Embryonic facial prominence (tissue), 1 donor: ENCODE data around the gene HPN.
"Not testable (repeated sequence)": the region's sequence is repeated elsewhere in the genome, so short reads cannot be mapped to it uniquely, and the experiment has no call there.

Experiments
- DNase-seq: peaks from one replicate; pipeline ENCODE4 v3.0.0-alpha.2; 2016; ENCODE audit errors: extremely low spot score

HPN gene

GRCh38 chr19:35042954-35043604, 1.6 kb downstream of the HPN start:
- no peak for DNase-seq

DNA sequence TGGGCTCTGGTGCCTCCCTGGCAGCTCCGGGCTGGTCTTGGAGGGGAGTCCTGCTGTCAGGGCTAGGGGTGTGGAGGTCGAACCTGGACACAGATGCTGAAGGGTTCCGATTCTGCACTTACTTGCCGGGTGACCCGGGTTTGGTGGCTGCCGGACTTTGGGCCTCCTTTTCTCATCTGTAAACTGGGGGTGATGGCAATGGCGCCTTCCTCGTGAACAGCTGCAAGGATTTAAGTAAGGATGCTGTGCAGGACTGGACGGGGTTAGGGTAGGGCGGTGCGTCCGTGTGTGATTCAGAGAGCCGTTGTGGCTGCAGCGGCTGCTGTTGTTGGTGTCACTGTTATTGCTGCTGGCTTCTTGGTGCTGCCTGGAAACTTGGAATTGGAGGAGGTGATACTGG, 2.4 kb downstream of the HPN start:
- DNase-seq, result no peak

DNA sequence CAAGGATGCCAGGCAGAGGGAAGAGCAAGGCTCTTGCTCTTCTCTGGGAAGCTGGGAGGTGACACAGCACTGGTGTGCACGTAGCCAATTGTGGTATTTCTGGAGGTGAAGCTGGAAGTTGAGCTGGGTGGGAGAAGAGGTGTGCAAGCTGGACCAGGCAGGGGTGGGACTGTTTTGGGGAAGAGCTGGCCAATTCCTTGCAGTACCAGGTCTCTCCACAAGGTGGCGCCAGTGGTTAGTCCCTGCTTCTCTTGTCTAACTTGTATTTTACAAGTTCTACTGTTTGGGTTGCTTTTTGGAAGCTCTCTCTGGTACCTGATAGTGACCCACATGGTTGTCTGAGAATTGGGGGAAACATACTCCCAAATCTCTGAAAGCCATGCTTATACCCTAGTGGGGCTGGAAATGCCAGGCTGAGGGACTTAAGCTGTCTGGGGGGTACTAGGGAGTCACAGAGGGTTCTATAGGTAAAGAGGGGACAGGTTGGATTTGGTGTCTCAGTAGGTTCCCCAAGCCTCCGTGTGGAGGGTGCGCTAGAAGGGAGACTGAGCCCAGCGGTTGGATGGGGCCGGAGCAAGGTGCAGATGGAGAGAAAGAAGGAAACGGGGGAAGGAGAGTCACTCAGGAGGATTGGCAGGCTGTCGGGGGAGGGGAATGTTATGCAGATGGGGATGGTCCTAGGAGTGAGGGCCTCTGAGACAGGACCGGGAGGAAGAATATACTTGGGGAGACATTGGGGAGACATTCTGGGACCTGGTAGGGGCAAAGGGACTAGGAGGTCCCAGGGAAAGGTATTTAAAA, 3.0 kb downstream of the HPN start:
- DNase-seq, result no peak

GRCh38 chr19:35045667-35046300, 4.3 kb downstream of the HPN start:
- no peak for DNase-seq

DNA sequence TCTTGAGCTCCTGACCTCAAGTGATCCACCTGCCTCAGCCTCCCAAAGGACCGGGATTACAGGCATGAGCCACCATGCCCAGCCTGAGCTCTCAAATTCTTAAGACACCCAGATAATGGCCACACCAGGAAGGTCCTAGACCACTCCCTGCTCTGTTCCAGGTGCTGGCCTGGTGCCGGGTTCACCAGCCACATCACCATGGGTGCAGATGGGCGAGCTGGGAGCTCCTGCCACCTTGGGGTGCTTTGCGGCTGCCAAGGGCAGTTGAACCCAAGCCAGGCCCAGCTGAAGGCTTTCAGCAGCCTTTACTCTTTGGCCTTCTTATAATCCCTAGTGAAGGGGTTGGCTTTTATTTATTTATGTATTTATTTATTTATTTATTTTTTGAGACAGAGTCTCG, 4.9 kb downstream of the HPN start:
- DNase-seq, result no peak

- DNase-seq, result no peak
Measured at GRCh38 chr19:35048911-35049411, 7.4 kb downstream of the HPN start.

DNA sequence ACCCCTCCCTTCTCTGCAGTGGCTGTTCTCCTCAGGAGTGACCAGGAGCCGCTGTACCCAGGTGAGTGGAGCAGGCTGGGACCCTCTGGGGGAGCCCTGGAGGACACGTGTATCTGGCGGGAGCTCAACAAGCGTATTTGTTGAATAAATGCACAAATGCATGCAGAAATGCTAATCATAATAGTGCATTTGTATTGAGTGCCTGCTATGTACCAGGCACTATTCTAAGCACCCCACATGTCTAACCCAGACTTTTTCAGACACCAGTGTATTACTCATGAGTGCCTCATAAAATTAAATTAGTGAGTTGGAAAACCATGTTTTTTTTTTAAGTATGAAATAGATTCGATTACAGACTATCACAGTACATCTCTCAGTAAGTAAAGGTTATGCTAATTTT, 7.9 kb downstream of the HPN start:
- no peak for DNase-seq

GRCh38 chr19:35050662-35051061, 9.1 kb downstream of the HPN start:
- not testable (repeated sequence) for DNase-seq

- DNase-seq, result not testable (repeated sequence)
Measured at GRCh38 chr19:35051268-35051667, 9.7 kb downstream of the HPN start.

- no peak for DNase-seq
Measured at GRCh38 chr19:35051796-35052195, 10.3 kb downstream of the HPN start.

DNA sequence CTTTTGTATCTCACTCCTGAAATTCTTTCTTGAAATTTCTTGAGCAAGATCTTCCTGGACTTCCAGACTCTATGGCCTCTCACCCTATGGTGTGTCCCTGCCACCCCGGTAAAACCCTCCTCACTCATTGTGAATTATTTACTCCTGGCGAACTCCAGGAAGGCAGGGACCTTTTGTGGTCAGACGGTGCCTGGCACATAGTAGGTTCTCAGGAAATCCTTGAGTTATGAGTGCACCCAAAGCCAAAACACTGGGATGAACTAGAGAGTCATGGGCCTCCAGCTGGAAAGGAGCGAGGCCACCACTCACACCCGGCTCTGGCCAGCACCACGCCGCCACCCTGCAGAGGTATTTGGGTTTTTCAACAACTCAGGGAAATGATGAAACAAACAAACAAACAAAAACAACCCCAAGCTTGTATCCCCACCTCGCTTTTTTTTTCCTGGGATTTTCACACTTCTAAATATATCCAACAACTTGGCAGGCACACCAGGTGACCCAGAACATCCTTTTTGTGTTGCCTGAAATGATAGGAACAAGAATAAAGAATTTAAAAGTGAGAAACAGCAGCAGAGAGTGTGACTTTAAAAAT, 11.2 kb downstream of the HPN start:
- DNase-seq, result no peak

- DNase-seq, result no peak
Measured at GRCh38 chr19:35053667-35054293, 12.3 kb downstream of the HPN start.

GRCh38 chr19:35054626-35055025, 13.1 kb downstream of the HPN start:
- DNase-seq, result no peak

GRCh38 chr19:35055715-35056179, 14.2 kb downstream of the HPN start:
- no peak for DNase-seq

DNA sequence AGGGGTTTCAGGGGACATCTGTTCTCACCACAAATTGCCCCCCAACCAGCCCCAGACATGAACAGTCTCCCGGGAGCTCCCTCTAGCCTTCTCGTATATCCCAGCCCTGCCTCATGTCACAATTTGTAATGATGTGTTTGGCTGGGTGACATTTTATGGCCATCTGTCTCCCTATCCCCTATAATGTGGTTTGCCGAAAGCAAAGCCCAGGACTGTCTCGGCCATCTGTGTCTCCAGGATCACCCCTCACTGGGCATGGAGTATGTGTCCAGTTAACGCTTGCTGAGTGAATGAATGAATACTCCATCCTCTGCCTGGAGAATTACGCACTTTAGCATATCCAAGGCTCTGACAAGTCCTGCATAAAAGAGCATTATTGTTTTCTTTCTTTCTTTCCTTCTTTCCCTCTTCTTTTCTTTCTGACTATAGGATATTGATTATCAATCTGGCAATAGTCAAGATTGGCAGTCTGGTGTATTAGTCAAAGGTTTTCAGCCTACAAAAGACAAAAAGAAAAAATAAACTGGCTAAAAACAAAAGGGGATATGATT, 15.1 kb downstream of the HPN start:
- DNase-seq, result no peak

GRCh38 chr19:35058370-35058769, 16.8 kb downstream of the HPN start:
- no peak for DNase-seq

DNA sequence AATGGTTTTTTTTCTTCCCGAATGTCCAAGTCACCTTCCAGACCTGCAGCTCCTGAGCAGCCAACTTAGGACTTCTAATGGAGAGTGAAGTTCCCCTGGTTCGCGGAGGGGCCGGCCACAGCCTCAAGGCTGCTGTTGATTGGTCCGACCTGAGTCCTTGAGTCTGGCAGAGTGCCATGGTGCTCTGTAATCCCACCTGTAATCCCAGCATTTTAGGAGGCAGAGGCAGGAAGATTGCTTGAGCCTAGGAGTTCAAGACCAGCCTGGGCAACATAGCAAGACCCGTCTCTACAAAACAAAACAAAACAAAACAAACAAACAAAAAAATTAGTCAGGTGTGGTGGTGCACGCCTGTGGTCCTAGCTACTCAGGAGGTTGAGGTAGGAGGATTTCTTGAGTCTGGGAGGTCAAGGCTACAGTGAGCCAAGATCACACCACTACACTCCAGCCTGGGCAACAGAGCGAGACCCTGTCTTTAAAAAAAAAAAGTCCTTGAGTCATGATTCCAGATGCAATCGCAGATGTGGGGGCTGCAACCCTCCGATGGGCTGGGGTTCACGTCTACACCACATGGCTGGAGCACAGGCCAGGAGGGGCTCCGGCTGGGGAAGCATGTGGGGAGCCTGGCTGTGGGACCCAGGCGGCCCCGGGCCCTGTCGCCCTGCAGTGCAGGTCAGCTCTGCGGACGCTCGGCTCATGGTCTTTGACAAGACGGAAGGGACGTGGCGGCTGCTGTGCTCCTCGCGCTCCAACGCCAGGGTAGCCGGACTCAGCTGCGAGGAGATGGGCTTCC, 17.7 kb downstream of the HPN start:
- no peak for DNase-seq

GRCh38 chr19:35059799-35060091, 18.2 kb downstream of the HPN start:
- DNase-seq, result no peak

GRCh38 chr19:35060160-35060855, 18.8 kb downstream of the HPN start:
- DNase-seq, result no peak
